GM21723 (cell line): ENCODE data around the gene SORBS1.
A peak's percentile ranks its signal among the peaks of the same experiment; 100 is the strongest.

Experiments
- ATAC-seq: cut with Tn5 transposase; IDR thresholded peaks from one replicate; pipeline ENCODE4 v1.9.1; 2021; ENCODE audit warnings: mild to moderate bottlenecking, moderate library complexity; ENCODE audit not compliant: unreplicated experiment

The SORBS1 gene

DNA sequence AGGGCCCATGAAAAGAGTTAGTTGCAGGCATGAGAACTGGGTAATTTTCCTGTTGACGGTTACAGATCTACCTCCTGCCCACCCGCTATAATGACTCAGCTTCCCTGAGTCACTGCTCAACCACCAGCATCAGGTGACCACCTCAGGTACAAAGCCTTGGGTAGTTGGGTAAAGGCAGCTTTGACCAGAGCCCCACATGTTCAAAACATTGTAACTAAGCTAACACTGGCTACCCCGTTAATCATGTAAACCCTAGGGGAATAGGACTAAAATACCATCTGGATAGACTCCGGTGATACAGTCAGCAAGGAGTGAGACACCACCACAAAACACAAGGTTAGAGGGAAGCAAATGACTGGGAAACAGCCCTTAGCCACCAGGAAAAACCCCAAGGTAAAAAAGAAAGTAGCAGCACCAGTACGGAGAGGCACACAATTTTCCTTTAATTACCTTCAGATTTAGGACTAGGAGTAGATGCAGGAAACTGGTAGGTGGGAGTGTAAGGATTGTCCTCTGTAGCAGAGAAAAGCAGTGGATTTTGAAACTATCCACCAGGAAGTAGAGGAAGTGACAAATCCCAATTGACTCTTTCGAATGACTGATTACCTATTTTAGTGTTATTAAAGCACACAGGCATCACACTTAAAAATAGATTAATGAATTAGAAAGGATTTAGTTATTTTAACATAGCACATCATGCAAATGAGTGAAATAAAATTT lies 166.8 kb downstream of the SORBS1 start:
- peak; percentile 55 for ATAC-seq

- ATAC-seq, result no peak
These were observed 168.4 kb downstream of the SORBS1 start for GRCh38 chr10:95392681-95393164.

GRCh38 chr10:95392217-95392584 lies 169.0 kb downstream of the SORBS1 start:
- no peak for ATAC-seq

DNA sequence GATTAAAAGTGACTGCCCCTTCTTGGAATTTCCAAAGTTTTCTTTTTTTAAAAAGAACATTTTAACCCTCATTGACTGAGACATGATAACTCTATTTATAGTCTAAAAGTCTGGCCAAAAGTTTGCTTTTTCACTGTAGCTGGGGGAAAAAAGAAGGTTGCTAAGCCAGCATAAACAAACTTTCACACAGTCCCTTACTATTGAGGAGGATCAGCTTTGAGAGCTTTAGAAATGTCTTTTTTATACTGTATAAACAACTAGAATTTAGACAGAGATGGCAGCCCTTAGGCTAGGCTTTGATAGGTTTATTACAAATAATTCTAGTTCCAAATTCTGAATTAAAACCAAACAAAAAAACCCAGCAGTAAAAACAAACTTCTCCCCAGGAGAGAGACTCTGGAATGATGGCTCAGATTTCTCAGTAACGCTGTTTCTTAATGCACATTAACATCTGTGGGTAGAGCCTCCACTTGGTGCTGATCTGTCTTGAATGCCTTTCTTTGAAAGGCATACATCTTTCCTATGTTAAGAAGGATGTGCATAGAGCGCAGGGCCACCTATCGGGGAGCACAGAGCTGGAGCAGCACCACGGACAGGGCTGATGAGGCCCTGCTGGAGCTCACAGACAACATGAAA lies 169.5 kb downstream of the SORBS1 start:
- ATAC-seq, result no peak

DNA sequence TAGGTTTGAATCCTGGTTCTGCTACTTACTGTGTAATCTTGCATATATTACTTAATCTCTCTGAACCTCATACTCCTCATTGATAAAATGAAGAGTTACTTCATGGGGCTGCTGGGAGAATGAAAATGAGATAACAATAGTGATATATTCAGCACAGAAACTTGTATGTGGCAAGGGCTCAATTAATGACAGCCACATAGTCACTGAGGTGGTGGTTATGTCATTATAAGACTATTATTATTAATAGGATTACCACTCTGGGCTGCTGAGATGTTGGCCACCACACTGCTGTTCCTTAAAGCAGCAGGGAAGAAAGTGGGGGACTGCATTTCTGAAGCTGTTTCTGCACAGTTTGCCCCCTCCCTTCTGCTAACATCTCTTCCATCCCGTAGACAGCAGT lies 170.0 kb downstream of the SORBS1 start:
- ATAC-seq, result no peak

DNA sequence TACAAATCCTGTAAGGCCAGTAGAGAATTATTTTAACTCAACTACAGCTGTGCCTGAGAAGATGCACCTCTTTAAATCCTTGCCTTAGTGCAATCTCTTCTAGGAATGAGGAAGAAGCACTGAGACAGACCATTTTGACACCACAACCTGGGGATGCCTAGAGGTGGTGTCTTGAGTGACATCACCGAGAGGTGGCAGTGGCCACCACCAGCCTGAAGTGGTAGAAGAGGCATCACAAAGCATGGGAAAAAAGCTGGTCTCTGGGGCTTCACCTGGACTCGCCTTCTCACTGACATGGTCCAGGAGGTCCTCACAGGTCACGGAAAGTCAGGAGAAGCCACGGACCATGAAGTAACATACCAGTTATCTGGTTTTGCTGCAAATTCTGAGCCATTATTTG lies 171.2 kb downstream of the SORBS1 start:
- ATAC-seq, result no peak

- ATAC-seq, result no peak
These were observed 172.0 kb downstream of the SORBS1 start for GRCh38 chr10:95389176-95389575.

DNA sequence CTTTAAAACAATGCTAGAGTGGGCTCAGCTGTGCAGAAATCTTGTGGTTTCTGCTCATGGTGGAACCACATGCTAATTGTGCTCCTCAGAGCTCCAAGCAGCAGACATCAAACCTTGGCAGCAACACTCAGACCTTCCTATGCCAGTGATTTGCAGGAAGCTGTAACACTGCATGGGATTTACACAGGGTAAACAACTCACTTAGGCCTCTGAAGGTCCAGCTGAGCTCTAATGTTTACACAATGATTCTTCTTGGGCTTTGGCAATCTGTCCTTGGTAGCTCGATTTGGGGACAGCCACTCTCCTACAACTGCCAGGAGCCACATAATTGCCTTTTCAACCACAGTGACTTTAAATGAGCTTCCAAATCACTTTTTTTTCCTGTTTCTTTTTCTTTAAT lies 172.6 kb downstream of the SORBS1 start:
- no peak for ATAC-seq

DNA sequence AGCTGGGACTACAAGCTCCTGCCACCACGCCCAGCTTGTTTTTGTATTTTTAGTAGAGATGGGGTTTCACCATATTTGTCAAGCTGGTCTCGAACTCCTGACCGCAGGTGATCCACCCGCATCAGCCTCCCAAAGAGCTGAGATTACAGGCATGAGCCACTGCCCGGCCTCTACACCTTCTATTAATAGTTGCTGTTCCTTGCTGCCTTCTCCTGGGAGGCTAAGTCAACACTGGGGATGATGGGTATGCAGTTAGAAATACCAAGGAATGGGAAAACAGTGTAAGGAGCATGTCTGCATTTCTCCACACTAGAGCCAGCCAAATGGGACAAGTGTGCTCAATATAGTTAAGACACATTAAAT lies 173.1 kb downstream of the SORBS1 start:
- ATAC-seq, result no peak

- ATAC-seq, result no peak
These were observed 177.0 kb downstream of the SORBS1 start for GRCh38 chr10:95384011-95384704.

DNA sequence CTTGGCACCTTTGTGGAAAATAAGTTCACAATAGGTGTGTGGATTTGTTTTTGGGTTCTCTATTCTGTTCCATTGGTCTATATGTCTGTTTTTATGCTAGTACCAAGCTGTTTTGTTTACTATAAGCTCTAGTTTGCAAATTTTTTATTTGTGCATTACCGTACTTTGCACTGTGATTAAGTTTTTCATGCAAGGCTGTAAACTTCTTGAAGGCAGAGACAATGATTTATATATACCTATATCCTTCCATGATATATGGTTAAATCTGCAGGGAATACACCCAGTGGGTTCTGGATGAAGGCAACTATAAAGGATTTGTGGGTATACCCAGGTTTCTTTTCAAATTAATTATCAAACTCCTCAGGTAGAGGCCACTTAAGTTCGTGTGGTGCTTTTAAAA lies 178.6 kb downstream of the SORBS1 start:
- ATAC-seq, result no peak

- ATAC-seq, result no peak
These were observed 179.0 kb downstream of the SORBS1 start for GRCh38 chr10:95382174-95382573.

DNA sequence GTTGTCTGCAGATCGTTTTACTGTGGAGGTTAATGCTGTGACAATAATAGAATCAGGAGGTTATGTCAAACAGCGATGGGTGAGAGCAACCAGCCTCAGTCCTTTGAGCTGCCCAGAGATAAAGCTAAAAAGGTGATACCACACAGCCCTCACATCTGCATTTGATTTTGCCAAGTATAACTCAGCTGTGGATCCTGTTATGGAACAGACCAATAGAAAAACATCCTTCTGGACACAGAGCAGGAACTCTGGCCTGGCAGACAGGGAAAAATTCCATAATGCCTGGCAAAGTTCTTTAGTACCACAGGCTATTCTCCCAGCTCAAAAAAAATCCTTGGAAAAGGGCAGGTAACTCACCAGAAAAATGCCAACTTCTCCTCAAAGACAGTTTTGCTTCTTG lies 183.2 kb downstream of the SORBS1 start:
- no peak for ATAC-seq

DNA sequence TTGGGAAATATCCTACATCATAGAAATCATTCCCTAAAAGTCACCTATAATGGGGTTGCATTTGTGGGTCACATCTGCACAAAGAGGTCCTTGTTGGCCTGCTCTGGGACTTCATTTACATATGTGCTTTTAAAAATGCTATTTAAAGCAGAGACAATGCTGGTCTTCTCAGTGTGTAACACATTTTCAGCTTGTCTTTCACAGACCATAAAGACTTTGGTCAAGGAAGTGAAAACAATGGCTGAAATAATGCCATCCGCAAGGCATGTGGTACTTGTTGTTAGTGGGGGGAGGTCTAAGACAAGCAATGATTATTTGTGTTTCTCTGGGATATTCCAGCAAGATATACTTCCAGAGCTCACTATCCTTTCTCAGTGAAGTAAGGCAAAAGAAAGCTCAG lies 185.8 kb downstream of the SORBS1 start:
- no peak for ATAC-seq

DNA sequence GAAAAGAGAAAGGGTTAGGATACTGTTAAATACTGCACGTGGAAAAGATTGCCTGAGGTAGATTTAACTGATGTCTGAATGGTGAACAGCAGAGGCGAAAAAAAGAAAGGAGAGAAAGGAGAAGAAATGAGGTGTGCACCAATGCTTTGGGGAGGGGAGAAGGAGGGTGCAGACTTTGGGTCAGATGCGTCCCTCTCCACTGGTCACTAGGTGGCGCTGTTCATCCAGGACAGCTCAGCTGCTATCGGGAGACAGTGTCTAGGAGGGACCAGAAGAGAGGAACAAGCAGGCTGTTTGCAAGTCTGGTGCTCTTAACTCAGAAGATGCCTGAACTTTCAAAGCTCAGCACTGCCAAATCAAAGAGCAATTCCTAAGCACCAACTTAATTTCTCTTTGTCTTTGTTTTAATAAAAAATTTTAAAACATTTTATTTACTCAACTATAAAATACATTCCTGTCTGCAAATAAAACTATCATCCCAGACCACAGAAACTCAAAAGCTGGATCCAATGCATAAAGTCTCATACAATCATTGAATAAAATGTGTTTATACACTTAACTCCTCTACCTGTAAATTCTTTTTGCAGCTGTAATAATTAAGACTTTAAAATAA lies 186.5 kb downstream of the SORBS1 start:
- ATAC-seq, result peak; percentile 92

- ATAC-seq, result no peak
These were observed 187.5 kb downstream of the SORBS1 start for GRCh38 chr10:95373660-95374059.

- ATAC-seq, result no peak
These were observed 196.8 kb downstream of the SORBS1 start for GRCh38 chr10:95364342-95364741.

GRCh38 chr10:95363303-95363912 lies 197.8 kb downstream of the SORBS1 start:
- ATAC-seq, result peak; percentile 77

- peak; percentile 76 for ATAC-seq
These were observed 201.0 kb downstream of the SORBS1 start for GRCh38 chr10:95360122-95360714.

DNA sequence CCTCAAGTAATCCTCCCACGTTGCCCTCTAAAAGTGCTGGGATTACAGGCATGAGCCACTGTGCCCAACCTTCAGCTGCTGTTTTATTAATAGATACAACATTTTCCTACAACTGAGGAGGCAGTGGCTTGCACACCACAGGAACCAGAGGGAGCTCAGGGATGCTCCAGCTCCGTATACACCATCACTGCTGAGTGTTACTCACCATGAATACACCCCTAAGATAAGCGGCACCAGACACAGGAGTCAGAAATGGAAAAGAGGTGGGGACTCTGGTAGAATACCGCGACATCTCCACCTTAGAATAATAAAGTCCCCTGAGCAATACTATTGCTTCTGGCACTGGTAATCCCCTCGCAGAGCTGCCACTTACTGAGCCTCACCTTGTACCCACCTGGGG lies 201.7 kb downstream of the SORBS1 start:
- ATAC-seq, result no peak
